Stimulated activated CD4-positive, alpha-beta T cell treated with anti-CD3 and anti-CD28 coated beads, TNF-alpha, amount 100 ng/mL, for 4 hours (primary cell): Measurements from ENCODE around the gene WASHC4.
"Not testable (repeated sequence)": the region's sequence is repeated elsewhere in the genome, so short reads cannot be mapped to it uniquely, and the experiment has no call there.

Source experiments
- DNase-seq, 3 experiments: peaks; one replicate each; pipeline ENCODE4 v3.0.0-alpha.2; 2020; ENCODE audit warnings: low read depth in 3 of 3

Gene WASHC4

GRCh38 chr12:105092336-105092735 lies 15.2 kb upstream of the WASHC4 start:
- DNase-seq = no peak

GRCh38 chr12:105095338-105095737 lies 12.2 kb upstream of the WASHC4 start:
- not testable (repeated sequence) for DNase-seq

GRCh38 chr12:105099356-105099755 lies 8.2 kb upstream of the WASHC4 start:
- no peak for DNase-seq

GRCh38 chr12:105100207-105100985 lies 7.1 kb upstream of the WASHC4 start:
- DNase-seq = no peak

GRCh38 chr12:105100998-105101397 lies 6.5 kb upstream of the WASHC4 start:
- no peak for DNase-seq

DNA sequence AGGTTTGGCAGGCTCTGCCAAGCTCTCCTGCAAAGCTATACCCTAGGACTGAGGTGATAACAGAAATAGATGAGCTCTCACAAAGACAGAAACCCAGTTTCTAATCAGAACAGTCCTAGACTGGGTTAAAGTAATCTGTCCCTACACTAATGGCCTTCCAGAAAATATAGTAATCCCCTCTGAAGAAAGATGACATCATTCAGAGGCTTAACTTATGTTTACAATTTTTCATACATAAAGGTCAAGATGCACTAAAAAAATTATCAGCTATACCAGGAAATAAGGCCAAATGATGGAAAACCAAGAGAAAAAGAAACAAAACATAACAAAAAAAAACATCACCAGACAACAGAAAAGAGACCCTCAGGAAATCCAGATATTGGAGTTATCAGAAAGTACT lies 4.9 kb upstream of the WASHC4 start:
- DNase-seq = no peak

- DNase-seq = no peak
Measured at GRCh38 chr12:105104762-105105161, 2.8 kb upstream of the WASHC4 start.

GRCh38 chr12:105106621-105107020 lies 910 bp upstream of the WASHC4 start:
- DNase-seq = no peak

DNA sequence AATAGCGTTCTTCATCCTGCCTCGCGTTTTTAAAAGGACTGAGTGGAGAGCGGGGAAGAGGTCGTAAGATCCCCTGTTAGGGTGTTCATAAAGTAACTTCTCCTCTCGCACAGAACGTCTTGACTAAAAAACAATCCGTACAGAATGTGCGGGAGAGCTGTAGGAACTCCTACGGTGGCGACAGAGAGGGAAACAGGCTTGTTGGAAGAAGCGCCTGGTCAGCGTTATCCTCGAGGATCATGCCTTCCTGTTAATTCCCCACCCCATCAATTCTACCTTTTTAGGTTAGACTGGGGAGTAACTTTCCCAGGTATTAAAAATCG lies 399 bp upstream of the WASHC4 start:
- DNase-seq = no peak

DNA sequence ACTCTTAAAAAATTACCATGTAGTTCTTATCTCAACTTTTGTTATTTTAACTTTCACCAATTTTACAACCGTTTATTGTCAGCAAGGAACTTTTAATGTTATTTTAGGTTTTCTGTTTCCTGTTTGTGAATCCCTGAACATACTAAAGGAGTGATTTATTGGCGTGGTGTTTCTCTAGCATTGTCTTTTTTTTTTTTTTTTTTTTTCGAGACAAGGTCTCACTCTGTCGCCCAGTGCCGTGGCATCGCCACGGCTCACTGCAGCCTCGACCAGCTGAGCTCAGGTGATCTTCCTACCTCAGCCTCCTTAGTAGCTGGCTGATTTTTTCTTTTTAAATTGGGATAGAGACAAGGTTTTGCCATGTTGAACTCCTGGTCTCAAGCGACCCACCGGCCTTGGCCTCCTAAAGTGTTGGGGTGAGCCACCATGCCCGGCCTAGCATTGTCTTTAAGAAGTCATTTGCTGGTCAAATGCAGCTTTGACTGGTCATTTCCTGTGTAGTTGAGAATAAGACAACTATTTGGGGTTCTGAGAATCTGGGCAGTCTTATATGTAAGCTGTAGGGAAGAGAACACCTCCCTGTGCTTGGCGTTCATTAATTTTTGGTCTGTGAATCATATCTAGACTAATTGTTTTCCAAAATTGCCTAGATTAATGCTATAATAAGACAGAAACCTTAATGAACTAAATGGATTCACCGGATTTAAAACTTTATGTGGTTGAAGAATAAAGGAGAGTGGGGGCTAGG lies 2.1 kb downstream of the WASHC4 start:
- DNase-seq = no peak

GRCh38 chr12:105110851-105111250 lies 3.3 kb downstream of the WASHC4 start:
- no peak for DNase-seq

DNA sequence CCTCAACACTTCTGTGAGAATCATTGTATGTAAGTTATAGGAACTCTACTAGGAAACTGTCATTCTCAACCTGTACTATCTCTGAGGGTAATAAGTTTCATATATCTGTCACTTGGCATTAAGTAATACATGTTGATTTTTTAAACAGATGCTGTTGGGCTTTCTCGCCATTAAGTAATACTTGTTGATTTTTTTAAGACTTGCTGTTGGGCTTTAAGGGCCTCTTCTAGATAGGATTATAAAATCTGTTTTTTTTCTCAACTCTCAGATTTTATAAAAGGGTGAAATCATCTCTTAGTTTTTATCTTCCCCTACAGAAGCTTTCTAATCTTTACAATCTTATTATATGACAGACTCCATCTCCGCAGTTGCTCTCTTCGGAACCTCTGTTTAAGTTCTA lies 5.6 kb downstream of the WASHC4 start:
- no peak for DNase-seq

DNA sequence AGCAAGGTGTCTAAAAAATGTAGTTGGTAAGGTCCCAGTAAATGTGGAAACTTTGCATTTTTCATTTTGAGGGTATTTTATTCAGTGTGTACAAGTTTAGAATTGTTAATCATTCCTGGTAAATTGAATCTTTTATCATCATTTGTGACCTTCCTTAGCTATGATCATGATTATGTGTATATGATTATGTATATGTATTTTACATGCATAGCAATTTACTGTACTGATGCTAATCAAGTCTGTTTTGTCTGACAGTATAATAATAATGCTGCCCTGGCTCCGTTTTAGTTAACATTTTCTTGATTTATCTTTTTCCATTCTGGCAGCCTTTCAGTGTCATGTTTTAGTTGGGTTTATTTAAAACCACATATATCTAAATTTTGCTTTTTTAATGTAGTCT lies 9.4 kb downstream of the WASHC4 start:
- DNase-seq = no peak

- no peak for DNase-seq
Measured at GRCh38 chr12:105120551-105120950, 13.0 kb downstream of the WASHC4 start.

GRCh38 chr12:105138248-105138647 lies 30.7 kb downstream of the WASHC4 start:
- no peak for DNase-seq

DNA sequence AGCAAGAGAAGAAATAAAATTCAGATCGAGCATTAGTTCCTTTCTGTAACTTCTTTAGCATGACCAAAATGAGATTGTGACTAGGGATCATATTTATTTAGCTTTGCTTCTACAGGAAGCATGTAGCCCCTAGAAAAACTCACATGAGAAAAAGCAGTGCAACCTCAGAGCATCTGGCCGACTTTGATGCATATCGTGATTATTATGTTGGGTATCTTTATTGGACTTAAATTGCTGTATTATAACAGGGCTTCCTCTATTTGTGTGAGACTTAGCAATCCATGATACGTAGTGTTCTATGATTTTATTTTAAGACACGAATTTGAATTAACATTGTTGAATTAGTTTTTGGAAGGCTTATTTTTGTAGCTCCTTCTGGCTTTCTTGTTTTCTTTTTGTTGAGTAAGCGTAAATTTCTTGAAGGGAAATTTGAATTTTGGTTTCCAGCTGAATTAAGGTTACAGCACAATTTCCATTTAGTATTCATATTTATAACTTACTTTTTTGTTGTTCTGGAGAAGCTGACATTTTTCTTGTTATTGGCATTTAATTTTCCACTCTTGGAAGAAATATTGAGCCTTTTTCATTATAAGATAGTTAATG lies 33.9 kb downstream of the WASHC4 start:
- DNase-seq = no peak

DNA sequence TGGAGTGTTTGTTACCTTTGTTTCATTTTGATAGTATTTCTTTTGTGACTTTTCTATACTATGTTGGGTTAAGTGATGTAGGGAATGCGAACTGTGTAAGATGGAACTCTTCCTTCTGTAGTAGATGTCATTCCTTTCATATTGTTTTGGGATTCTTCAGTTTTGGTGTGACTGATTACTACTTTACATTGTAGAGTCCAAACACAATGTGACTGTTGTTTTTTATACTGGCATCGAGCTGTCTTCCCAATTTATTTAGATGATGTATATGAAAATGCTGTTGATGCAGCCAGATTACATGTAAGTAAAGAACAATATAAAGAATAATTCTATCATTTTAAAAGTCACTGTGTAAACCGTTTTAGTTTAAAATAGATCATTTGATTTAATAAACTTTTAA lies 34.7 kb downstream of the WASHC4 start:
- no peak for DNase-seq

GRCh38 chr12:105156260-105156659 lies 48.7 kb downstream of the WASHC4 start:
- DNase-seq = no peak

DNA sequence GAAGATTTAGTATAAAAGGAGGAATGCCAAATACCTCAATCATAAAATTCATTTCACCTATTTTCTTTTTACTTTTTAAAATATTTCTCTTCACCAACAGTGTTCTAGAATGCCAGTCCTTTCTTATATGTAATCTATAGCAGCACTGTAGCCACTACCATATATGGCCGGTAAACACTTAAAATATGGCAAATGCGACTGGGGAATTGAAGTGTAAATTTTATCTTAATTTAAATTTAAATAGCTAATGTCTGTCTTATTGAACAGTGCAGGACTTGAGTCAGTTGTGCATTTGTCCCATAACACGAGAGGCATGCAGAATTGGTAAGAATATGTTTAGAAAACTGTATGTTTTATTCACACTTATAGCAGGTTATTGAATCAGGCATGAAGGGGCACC lies 50.1 kb downstream of the WASHC4 start:
- no peak for DNase-seq

- DNase-seq = no peak
Measured at GRCh38 chr12:105158876-105159275, 51.3 kb downstream of the WASHC4 start.

GRCh38 chr12:105162174-105162573 lies 54.6 kb downstream of the WASHC4 start:
- no peak for DNase-seq

- no peak for DNase-seq
Measured at GRCh38 chr12:105164068-105164467, 56.5 kb downstream of the WASHC4 start.

- no peak for DNase-seq
Measured at GRCh38 chr12:105166736-105167135, 59.2 kb downstream of the WASHC4 start.
